Esophagus squamous epithelium (tissue), 5 donors: ENCODE data around the gene HMCN2. TPM values are rescaled to one million over a fixed set of nuclear protein-coding genes. Genes with fewer than 3 reads are reported as not detected.

ENCODE experiments used
- DNase-seq: peaks from one replicate; lab custom pipeline; 2025; lab: John Stamatoyannopoulos, UW
- H3K27ac ChIP-seq, 4 donors: fragments of 200-600 bp; sonication (generic); one replicate each; pipeline ENCODE4 v1.5.1; 2016 to 2019; ENCODE audit warnings: mild to moderate bottlenecking in 1 of 4
- H3K27me3 ChIP-seq, 4 donors: fragments of 200-600 bp; sonication (generic); 1 replicate in 3 of 4; 2 replicates in 1 of 4; pipeline versions ENCODE4 v1.5.1 to v1.6.0; 2017 to 2021; ENCODE audit warnings: antibody characterized with exemption in 1 of 4
- H3K36me3 ChIP-seq, 3 donors: fragments of 200-600 bp; sonication (generic); one replicate each; pipeline ENCODE4 v1.5.1; 2016 to 2019
- H3K4me1 ChIP-seq, 3 donors: fragments of 200-600 bp; sonication (generic); one replicate each; pipeline ENCODE4 v1.5.1; 2017 to 2019
- H3K4me3 ChIP-seq, 4 donors: fragments of 200-600 bp; sonication (generic); 1 replicate in 3 of 4; 2 replicates in 1 of 4; pipeline ENCODE4 v1.5.1; 2016 to 2019; ENCODE audit warnings: mild to moderate bottlenecking in 2 of 4, moderate library complexity in 1 of 4
- H3K9me3 ChIP-seq, 3 donors: fragments of 200-600 bp; sonication (generic); one replicate each; pipeline ENCODE4 v1.5.1; 2016 to 2019
- CTCF ChIP-seq, 6 experiments: fragments of 450-650 bp in 4 of 6; fragments of 200-600 bp in 2 of 6; sonication (generic) in 2 of 6; IDR thresholded peaks; one replicate each; pipeline ENCODE4 v1.5.1; 2016 to 2019; ENCODE audit warnings: antibody characterized with exemption in 6 of 6, mild to moderate bottlenecking in 4 of 6, moderate library complexity in 4 of 6
- POLR2A ChIP-seq, 4 donors: fragments of 450-650 bp; IDR thresholded peaks; one replicate each; pipeline ENCODE4 v1.6.1; 2017; ENCODE audit warnings: antibody characterized with exemption in 4 of 4, mild to moderate bottlenecking in 4 of 4, moderate library complexity in 3 of 4
- WGBS, 2 donors: methylation state at CpG; one replicate each; pipeline ENCODE4 v1.1.5; 2018; 5-methylcytosine and 5-hydroxymethylcytosine counted together
- intact Hi-C: fragments of 100-400 bp; cut with DNase I; formaldehyde crosslinking; loops from one replicate; pipeline ENCODE4 v1.15.0; 2022
- total RNA-seq, 4 donors: library from RNA; depleted of rRNA; stranded (reverse); fragments of >200 nt; gene quantifications; one replicate each; pipeline ENCODE4 v1.1.0, GENCODE V29; 2016
- donor health status: DM: yes; HTN: yes; CAD: no.

Gene HMCN2
- total RNA-seq, 4 donors from 2014 or later: 0.53 to 4.8 (median 0.78) TPM

DNA sequence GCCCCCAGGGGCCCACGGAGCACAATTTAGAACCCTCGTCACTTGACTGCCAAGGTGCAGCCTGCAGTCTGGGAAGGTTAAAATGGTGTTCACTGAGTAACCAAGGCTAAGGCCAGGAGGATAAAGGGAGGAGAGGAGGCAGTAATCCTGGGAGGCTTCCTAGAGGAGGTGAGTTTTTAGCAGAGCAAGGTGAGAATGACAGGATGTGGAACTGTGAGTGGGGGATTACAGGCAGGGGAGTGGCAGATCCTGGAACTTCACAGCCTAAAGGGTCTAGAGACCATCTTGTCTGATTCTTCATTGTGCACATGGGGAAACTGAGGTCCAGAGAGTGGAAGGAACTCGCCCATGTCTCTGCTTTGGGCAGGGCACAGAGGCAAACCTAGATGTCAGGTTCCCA, 136.7 kb downstream of the HMCN2 start:
- Histone ChIP-seq H3K36me3 (no peaks in the 10 kb centered on the region), H3K27me3 (peaks cover 0 to 33% (median 0%) of the 10 kb centered on the region in 4 donors), H3K27ac (no peak overlapping the region), H3K4me3 (no peak overlapping the region), H3K4me1 (no peaks in the 10 kb centered on the region), H3K9me3 (no peaks in the 10 kb centered on the region)
- 80 to 87% methylated on average over 3 of the region's 3 CpGs for WGBS, 2 donors
- DNase-seq: no peak
- intact Hi-C loops: no loop called here
- TF ChIP-seq POLR2A (IDR thresholded peaks at IDR 0.05): no peak
- TF ChIP-seq CTCF (IDR thresholded peaks at IDR 0.05): no peak

DNA sequence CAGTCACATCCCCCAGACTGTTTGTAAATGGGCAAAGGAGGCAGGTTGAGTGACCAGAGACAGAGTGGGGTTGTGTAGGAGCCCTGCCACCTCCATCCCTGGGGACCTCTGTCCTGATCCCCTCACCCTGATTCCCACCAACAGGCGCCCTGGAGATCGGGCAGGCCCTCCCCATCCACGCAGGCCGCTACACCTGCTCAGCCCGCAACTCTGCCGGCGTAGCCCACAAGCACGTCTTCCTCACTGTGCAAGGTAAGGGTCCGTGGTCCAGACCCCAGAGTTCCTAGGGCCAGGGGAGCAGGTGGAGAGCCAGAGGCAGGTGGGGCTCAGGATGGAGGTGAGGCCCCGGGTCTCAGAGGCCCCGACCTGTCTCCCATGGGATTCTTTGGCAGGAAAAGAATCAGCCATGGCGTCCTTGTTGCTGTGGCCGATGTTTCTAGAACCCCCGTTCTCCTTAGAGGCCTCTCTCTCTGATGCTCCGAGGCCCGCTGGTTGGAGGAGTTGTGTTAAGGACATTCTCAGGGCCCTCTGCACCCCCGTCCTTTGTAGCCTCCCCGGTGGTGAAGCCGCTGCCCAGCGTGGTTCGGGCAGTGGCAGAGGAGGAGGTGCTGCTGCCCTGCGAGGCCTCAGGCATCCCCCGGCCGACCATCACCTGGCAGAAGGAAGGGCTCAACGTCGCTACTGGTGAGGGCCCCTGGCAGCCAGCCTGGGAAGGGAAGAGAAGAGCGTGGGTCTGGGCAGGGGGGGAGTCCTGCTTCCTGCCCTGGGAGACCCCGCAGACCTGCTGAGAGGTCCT, 137.3 kb downstream of the HMCN2 start:
- intact Hi-C loops: no loop called here
- H3K36me3 ChIP-seq: no peaks in the 10 kb centered on the region
- TF ChIP-seq CTCF (IDR thresholded peaks at IDR 0.05): no peak
- TF ChIP-seq POLR2A (IDR thresholded peaks at IDR 0.05): no peak
- H3K27ac ChIP-seq: no peak overlapping the region
- no peaks in the 10 kb centered on the region for H3K9me3 ChIP-seq
- no peak overlapping the region for H3K4me3 ChIP-seq
- 79 to 81% methylated on average over 7 to 10 of the region's 28 CpGs for WGBS, 2 donors
- H3K4me1 ChIP-seq: no peaks in the 10 kb centered on the region
- DNase-seq: no peak
- H3K27me3 ChIP-seq: peaks cover 0 to 33% (median 0%) of the 10 kb centered on the region in 4 donors

DNA sequence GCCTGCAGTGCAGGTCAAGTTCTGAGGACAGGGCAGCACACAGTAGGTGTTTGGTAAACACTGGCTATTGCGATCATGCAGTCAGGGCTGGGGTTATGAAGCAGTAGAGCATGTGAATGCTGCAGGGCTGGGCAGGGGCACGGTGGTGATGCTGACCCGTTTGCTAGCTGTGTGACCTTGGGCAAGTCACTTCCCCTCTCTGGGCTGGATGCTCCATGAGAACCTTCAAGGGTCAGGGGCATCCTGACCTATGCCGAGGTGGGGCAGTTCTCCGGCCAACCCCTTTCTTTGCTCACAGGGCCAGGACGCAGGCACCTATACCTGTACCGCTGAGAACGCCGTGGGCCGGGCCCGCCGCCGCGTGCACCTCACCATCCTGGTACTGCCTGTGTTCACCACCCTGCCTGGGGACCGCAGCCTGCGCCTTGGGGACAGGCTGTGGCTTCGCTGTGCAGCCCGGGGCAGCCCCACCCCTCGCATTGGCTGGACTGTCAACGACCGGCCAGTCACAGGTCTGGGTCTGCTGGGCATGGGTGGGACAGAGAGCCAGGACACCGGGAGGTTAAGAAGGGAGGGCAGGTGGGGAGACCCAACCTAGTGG, 140.2 kb downstream of the HMCN2 start:
- H3K9me3 ChIP-seq: no peaks in the 10 kb centered on the region
- 90 to 100% methylated on average over 1 to 6 of the region's 22 CpGs for WGBS, 2 donors
- TF ChIP-seq POLR2A (IDR thresholded peaks at IDR 0.05): no peak
- no peak for TF ChIP-seq CTCF (IDR thresholded peaks at IDR 0.05)
- peaks cover 0 to 15% (median 0%) of the 10 kb centered on the region in 4 donors for H3K27me3 ChIP-seq
- no peaks in the 10 kb centered on the region for H3K36me3 ChIP-seq
- DNase-seq: no peak
- H3K27ac ChIP-seq: no peak overlapping the region
- peaks cover 0 to 6% (median 2%) of the 10 kb centered on the region in 3 donors for H3K4me1 ChIP-seq
- no peak overlapping the region for H3K4me3 ChIP-seq
- intact Hi-C loops: no loop called here

GRCh38 chr9:130406278-130406895, 140.8 kb downstream of the HMCN2 start:
- no peak overlapping the region for H3K27ac ChIP-seq
- WGBS, 2 donors: 77 to 100% methylated on average over 1 to 5 of the region's 10 CpGs
- TF ChIP-seq CTCF (IDR thresholded peaks at IDR 0.05): no peak
- no peak for TF ChIP-seq POLR2A (IDR thresholded peaks at IDR 0.05)
- H3K36me3 ChIP-seq: no peaks in the 10 kb centered on the region
- H3K4me3 ChIP-seq: no peak overlapping the region
- intact Hi-C loops: no loop called here
- DNase-seq: no peak
- peaks cover 0 to 12% (median 8%) of the 10 kb centered on the region in 3 donors for H3K4me1 ChIP-seq
- H3K27me3 ChIP-seq: peaks cover 0 to 15% (median 0%) of the 10 kb centered on the region in 4 donors
- no peaks in the 10 kb centered on the region for H3K9me3 ChIP-seq
